UCSD-AML1 (cell line): ENCODE data around the gene DNAH2.

Experiments
- DNase-seq: peaks from one replicate; lab custom pipeline; 2025; ENCODE audit not compliant: unreplicated experiment; lab: John Stamatoyannopoulos, UW

Gene DNAH2

GRCh38 chr17:7721612-7722011, 4.1 kb downstream of the DNAH2 start:
- DNase-seq = no peak

- DNase-seq = no peak
Observed at GRCh38 chr17:7727886-7728285, 10.3 kb downstream of the DNAH2 start.

- DNase-seq = no peak
Observed at GRCh38 chr17:7729816-7730215, 12.3 kb downstream of the DNAH2 start.

GRCh38 chr17:7732981-7733539, 15.5 kb downstream of the DNAH2 start:
- no peak for DNase-seq

GRCh38 chr17:7737601-7738000, 20.1 kb downstream of the DNAH2 start:
- no peak for DNase-seq

- DNase-seq = no peak
Observed at GRCh38 chr17:7739746-7740145, 22.2 kb downstream of the DNAH2 start.

- peak; percentile 40 for DNase-seq
Observed at GRCh38 chr17:7740481-7741001, 23.0 kb downstream of the DNAH2 start.

GRCh38 chr17:7742729-7743128, 25.2 kb downstream of the DNAH2 start:
- DNase-seq = no peak

GRCh38 chr17:7744416-7744815, 26.9 kb downstream of the DNAH2 start:
- DNase-seq = no peak

GRCh38 chr17:7745748-7746470, 28.4 kb downstream of the DNAH2 start:
- peak; percentile 40 for DNase-seq

- no peak for DNase-seq
Observed at GRCh38 chr17:7747635-7748071, 30.1 kb downstream of the DNAH2 start.

GRCh38 chr17:7748076-7748775, 30.7 kb downstream of the DNAH2 start:
- DNase-seq = no peak

GRCh38 chr17:7750321-7750821, 32.8 kb downstream of the DNAH2 start:
- no peak for DNase-seq

GRCh38 chr17:7754656-7755055, 37.1 kb downstream of the DNAH2 start:
- no peak for DNase-seq

- no peak for DNase-seq
Observed at GRCh38 chr17:7755095-7755890, 37.7 kb downstream of the DNAH2 start.

- DNase-seq = no peak
Observed at GRCh38 chr17:7756968-7757367, 39.4 kb downstream of the DNAH2 start.

GRCh38 chr17:7763919-7764318, 46.4 kb downstream of the DNAH2 start:
- no peak for DNase-seq

- DNase-seq = no peak
Observed at GRCh38 chr17:7767004-7767403, 49.5 kb downstream of the DNAH2 start.

GRCh38 chr17:7767405-7768021, 50.0 kb downstream of the DNAH2 start:
- no peak for DNase-seq

- DNase-seq = no peak
Observed at GRCh38 chr17:7769854-7770253, 52.3 kb downstream of the DNAH2 start.
